C1 segment of cervical spinal cord (tissue), 14 donors: ENCODE results near the gene RTEL1.
A peak's percentile ranks its signal among the peaks of the same experiment; 100 is the strongest.
"Not testable (repeated sequence)": the region's sequence is repeated elsewhere in the genome, so short reads cannot be mapped to it uniquely, and the experiment has no call there.

Source experiments
- DNase-seq, 14 donors: peaks; one replicate each; lab custom pipeline; 2025; lab: John Stamatoyannopoulos, UW

The RTEL1 gene

DNA sequence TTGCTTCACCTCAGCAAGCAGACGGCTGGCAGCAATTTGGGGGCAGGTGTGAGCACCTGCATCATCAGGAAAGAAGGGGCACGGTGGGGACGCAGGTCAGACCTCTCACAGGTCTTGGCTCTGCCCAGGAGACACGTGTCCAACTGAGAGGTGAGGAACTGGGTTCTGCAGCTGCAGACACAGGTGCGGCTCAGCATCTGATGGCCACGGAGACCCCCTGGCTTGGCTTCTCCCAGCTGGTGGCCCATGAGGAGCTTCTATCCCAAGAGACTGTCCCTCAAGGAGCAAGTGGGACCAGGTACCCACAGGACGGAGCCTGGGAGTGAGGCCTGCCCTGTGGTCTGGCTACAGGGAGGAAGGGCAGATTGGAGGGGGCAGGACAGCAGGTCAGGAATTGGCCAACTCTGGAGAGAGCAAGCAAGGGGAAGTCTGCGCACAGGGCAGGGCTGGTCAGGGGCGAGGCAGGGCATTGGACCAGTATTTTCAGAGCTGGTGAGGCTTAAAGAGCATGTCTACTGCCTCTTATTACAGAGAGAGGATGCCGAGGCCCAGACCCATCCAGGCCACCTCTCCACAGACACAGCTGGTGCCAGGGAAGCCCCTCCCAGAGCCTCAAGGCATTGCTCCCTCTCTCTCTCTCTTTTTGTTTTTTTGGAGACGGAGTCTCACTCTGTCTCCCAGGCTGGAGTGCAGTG lies 9.1 kb upstream of the RTEL1 start:
- DNase-seq: no peak

- not testable (repeated sequence) for DNase-seq
These were observed 7.6 kb upstream of the RTEL1 start for GRCh38 chr20:63650486-63650885.

- DNase-seq: no peak
These were observed 6.2 kb upstream of the RTEL1 start for GRCh38 chr20:63651942-63652191.

DNA sequence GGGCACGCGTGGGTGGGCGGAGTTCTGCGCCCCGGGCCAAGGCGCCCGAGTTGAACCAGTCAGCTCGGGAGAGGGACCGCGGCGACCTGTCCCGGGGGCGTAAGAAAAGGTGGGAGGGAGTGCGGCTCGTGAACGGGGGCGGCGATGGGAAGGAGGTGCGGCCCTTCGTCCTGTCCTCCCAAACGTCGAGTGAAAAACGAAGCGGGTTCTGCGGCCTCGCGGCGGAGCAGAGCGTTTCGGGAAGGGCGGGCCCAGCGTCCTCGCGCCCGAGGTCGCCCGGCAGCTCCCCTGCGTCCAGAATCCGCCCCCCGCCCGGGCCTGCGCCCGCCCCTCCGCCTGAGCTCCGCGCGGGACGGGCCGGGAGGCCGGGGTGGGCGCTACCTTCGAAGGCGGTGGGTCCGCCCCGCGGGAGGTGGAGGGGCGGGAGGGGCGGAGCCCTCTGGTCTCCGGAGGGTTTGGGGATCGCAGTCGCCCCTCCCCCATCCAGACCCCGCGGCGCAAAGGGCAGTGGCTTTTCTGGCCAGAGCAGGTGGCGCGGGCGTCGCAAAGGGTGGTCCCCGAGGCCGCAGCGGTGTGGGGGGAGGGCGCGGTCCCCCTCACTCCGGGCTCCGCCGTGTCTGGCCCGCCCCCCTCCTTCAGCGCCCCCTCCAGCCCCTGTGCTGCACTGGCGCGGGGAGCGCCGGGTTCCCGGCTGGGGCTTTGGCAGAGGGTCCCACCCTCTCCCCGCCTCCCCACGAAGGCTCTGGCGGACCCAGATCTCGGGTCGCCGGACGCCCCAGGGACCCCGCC lies 5.7 kb upstream of the RTEL1 start:
- no peak for DNase-seq

DNA sequence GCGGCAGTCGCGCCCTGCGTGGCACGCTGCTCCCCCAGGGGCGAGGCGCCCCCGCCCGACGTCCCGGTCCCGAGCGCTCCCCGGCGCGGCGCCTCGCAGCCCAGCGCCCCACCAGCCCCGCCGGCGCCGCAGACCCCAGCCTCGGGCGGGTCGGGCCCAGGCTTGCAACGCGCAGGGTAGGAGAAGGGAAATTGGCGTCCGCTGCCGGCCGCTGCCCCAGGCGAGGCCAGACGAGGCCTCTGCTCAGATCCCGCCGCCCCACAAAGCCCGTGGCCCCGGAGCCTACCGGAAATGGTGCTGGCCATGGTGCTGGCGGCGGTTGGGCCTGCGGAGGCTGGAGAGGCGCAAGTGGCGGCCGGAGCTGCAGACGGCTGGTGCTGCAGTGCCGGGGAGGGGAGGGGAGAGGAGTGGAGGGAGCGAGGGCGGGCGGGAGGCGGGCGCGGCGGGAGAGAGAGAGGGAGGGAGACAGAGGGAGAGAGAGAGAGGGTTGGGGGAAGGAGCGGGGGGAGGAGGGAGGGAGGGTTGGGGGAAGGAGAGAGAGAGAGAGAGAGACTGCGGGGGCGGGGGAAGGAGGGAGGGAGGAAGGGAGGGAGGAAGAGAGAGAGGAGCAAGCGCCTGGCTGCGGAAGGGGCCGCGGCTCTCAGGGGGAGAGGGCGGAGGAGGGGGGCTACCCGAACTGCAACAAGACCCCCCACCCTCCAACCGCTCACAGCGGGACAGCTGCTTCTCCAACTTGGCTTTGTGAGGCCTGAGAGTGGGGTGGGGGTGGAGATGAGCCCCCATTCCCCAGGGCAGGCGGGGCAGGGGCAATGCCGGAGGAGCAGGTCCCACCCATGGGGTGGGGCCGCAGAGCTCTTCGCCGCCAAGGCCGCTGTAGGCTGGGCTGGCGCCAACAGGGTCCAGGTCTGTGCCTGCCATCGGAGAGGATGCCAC lies 4.8 kb upstream of the RTEL1 start, which contains the start of gene STMN3:
Gene STMN3, minus strand, starts transcription at position 384 of the 933 bp plus-strand sequence. Its CDS starts 79 bp downstream, at position 305.
- DNase-seq: peak in 13 of 14 donors; percentile 16 to 91 (median 72)

DNA sequence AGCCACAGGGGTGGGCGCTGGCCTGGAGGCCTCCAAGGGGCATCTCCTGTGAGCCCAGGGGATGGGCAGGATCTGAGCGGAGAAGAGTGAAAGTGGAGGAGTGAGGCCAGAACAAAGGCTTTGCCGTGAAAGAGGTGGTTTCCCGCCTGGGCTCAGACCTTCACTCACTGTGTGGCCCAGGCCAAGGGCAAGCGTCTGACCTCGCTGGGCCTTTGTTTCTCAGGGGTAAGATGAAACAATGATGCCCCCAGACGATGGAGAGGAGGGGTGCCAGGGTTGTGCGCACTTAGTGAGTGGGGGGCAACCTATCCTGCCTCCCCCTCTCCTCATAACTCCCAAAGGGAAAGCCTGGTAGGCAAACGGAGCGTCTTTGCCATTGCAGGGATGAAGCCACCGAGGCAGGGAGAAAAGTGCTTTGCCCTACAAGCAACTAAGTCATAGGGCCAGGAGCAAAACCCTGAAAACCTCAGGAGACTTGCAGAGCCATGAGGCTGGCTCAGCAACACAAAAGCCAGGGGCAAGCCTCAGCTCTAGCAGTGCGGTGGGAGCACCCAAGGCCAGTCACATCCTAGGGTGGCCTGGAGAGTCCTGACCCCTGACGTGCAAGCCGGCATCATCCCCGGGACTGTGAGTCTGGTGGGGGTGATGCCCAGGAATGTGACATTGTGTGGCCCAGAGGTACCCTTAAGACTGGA lies 4.0 kb upstream of the RTEL1 start:
- DNase-seq: no peak

DNA sequence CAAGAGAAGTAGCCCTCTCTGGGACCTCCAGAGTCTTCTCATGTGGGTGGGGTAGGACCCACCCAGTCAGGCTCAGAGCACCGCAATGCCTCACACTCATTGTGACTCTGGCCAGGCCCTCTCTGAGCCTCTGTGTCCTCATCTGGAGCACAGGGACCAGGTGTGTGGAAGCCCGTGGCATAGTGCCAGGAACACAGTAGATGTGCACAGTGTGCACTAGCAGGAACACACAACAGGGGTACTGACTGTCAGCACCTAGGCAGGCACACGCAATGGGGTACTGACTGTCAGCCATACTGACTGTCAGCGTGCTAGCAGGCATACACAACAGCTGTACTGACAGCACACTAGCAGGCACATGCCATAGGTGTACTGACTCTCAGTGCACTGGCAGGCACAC lies 2.9 kb upstream of the RTEL1 start:
- DNase-seq: no peak

GRCh38 chr20:63656451-63656850 lies 1.7 kb upstream of the RTEL1 start:
- DNase-seq: no peak

DNA sequence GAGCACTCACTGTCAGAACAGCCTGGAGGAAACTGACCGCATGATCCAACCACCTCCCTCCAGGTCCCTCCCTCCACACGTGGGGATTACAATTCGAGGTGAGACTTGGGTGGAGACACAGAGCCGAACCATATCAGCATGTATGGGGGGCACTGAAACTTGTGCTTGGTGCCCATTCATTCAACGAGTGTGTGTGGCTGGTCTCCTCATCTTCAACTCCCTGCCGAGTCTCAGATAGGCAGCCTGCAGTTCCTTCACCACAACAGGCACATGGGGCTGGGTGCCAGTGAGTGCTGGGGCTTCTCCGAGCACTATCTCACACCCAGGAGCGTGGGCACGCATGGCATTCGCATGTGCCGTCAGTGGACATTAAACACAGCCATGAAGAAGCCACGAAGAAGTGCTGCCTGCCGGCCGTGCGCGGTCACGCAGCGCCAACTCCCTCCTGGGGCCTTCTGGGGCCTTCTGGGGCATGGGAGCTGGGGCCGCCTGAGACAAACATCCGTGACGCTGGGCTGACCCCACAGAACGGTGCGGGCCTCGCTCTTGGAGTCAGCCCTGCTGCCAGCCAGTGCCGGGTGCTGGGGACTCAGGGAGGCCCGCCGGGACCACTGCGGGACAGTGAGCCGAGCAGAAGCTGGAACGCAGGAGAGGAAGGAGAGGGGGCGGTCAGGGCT lies 714 bp upstream of the RTEL1 start:
- no peak for DNase-seq

DNA sequence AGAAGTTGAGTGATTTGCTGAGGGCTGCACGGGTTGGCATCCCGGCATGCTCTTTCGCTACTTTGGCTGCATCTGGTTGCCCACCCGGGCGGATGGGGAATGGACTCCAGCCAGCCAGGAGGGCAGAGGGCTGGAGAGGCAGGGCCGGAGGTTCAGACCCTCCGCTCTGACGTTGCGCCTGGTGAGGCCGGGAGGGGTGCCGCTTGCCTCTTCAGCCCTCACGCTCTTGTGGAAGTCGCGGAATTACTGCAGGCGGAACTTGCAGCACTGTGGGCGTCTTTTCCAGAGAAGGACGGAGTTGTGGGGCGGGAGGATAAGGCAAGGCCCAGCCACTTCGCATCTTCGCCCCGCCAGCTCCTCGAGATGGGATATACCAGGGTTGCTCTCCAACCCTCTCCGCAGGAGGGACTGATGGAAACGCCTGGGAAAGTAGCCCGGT lies 656 bp downstream of the RTEL1 start:
- DNase-seq: peak in 1 of 14 donors; percentile 63

- DNase-seq: no peak
These were observed 1.3 kb downstream of the RTEL1 start for GRCh38 chr20:63659370-63659769.

- not testable (repeated sequence) for DNase-seq
These were observed 2.1 kb downstream of the RTEL1 start for GRCh38 chr20:63660174-63660573.

GRCh38 chr20:63660622-63661021 lies 2.5 kb downstream of the RTEL1 start:
- DNase-seq: no peak

DNA sequence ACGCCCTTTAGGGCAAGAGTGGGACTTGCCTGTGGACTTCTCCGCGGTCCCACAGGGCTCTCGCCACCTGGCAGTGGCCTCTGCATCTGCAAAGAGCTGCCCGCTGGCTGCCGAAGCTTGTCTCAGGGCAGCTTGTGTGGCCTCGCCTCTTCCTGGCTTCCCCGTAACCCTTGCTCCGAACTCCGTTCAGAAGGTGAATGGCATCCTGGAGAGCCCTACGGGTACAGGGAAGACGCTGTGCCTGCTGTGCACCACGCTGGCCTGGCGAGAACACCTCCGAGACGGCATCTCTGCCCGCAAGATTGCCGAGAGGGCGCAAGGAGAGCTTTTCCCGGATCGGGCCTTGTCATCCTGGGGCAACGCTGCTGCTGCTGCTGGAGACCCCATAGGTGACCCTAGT lies 3.0 kb downstream of the RTEL1 start:
- no peak for DNase-seq

- no peak for DNase-seq
These were observed 4.1 kb downstream of the RTEL1 start for GRCh38 chr20:63661959-63662812.

- DNase-seq: no peak
These were observed 4.7 kb downstream of the RTEL1 start for GRCh38 chr20:63662813-63663189.

GRCh38 chr20:63663332-63664066 lies 5.4 kb downstream of the RTEL1 start:
- DNase-seq: no peak

- no peak for DNase-seq
These were observed 6.2 kb downstream of the RTEL1 start for GRCh38 chr20:63664143-63664851.
